ENCODE results near the gene APPL1. TPM values are rescaled to one million over a fixed set of nuclear protein-coding genes. Genes with fewer than 3 reads are reported as not detected.

Gene APPL1
- total RNA-seq, 1 donor from 2014 or later, result 34.1 TPM

DNA sequence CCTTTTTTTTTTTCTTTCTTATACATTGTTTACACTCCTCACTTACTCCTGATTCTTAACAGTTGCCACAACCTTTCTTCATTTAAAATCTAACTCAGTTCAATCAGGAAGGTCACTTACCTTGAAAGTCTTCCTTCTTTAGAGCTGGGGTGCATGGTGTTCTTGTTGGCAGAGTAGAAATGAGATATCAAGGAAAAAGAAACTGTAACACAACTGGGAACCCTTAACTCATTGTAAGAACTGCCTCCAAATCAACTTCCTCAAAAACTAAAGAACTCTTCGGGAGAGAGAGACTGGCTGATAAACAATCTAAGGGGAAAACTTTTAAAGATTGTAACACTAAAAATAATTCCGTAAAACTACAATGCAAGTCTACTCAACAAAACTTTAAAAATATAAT lies 1.4 kb upstream of the APPL1 start:
- TF ChIP-seq, protein P1, sequence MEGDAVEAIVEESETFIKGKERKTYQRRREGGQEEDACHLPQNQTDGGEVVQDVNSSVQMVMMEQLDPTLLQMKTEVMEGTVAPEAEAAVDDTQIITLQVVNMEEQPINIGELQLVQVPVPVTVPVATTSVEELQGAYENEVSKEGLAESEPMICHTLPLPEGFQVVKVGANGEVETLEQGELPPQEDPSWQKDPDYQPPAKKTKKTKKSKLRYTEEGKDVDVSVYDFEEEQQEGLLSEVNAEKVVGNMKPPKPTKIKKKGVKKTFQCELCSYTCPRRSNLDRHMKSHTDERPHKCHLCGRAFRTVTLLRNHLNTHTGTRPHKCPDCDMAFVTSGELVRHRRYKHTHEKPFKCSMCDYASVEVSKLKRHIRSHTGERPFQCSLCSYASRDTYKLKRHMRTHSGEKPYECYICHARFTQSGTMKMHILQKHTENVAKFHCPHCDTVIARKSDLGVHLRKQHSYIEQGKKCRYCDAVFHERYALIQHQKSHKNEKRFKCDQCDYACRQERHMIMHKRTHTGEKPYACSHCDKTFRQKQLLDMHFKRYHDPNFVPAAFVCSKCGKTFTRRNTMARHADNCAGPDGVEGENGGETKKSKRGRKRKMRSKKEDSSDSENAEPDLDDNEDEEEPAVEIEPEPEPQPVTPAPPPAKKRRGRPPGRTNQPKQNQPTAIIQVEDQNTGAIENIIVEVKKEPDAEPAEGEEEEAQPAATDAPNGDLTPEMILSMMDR (IDR thresholded peaks at IDR 0.05), result no peak
- H3K4me1 Mint-ChIP-seq (ENCODE audit: low read depth), result peaks cover 32% of the 10 kb centered on the region
- no peaks in the 10 kb centered on the region for H3K27me3 Mint-ChIP-seq (ENCODE audit: low read depth)
- H3K36me3 Mint-ChIP-seq (ENCODE audit: low read depth), result no peaks in the 10 kb centered on the region
- H3K4me3 Mint-ChIP-seq (ENCODE audit: unreplicated experiment), result no peak overlapping the region
- no peak for DNase-seq (ENCODE audit: low spot score)
- H3K27ac Mint-ChIP-seq (ENCODE audit: unreplicated experiment), result no peak overlapping the region
- H3K9me3 Mint-ChIP-seq (ENCODE audit: low read depth), result no peaks in the 10 kb centered on the region

DNA sequence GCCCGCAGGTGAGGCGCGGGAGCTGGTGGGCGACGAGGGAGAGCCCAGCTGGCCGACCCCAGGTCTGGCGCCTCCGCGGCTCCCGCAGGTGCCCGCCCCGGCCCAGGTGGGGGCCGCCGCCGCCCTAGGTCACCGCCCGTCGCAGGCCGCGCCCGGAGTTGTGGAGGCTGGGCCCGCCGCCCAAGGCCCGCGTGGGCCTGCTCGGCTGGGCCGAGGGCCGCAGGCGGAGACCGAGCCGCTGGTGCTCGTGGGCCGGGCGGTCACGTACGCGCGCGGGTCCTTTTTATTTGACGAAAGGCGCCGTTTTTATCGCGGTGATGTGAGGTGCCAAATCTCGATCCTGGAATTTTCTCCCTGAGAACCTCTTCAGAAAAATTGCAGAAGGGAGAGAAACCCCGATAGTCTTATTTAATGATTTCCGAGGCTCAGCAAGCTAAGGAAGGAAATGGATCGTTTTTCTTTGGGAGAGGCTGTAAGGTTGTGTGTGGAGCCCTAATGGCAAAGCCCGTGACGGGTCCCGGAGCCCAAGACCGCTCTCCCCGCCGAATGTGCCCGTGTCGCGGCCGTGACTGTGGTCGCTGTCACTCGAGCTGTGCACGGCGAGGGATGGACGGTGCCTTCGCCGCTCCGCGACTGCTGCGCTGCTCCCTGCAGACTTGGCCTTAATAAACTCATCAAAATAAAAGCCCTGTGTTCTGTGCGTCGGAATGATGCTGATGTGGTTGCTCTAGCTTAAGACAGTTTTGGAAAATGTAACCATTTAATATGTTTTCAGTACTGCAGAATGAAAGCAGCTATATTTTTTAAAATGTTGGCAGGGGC lies 612 bp downstream of the APPL1 start:
- Mint-ChIP-seq H3K27me3 (ENCODE audit: low read depth) (no peaks in the 10 kb centered on the region), H3K4me1 (ENCODE audit: low read depth) (peaks cover 32% of the 10 kb centered on the region), H3K36me3 (ENCODE audit: low read depth) (no peaks in the 10 kb centered on the region), H3K4me3 (ENCODE audit: unreplicated experiment) (peak overlapping the region; percentile 89), H3K27ac (ENCODE audit: unreplicated experiment) (peak overlapping the region; percentile 94), H3K9me3 (ENCODE audit: low read depth) (no peaks in the 10 kb centered on the region)
- DNase-seq (ENCODE audit: low spot score), result no peak
- TF ChIP-seq, protein P1 (IDR thresholded peaks at IDR 0.05), result no peak

DNA sequence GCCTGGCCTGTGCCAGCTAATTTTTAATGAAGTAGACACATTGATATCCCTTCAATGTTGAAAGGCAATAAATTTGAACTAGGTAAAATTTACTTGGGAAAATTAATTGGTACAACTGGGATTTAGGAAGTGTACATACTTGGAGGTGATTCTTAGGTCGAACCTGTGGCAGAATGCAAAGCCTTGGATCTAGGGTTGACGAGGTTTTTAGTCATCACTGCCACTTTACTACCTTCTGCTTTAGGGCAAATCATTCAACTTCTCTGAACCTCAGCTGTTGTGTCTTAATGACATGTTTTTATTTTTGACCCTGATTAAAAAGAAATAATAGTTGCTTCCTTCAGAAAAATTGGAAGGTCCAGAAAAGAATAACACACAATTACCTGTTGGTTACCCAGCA lies 2.5 kb downstream of the APPL1 start:
- Mint-ChIP-seq H3K27me3 (ENCODE audit: low read depth) (no peaks in the 10 kb centered on the region), H3K4me3 (ENCODE audit: unreplicated experiment) (peak overlapping the region; percentile 89), H3K36me3 (ENCODE audit: low read depth) (no peaks in the 10 kb centered on the region), H3K4me1 (ENCODE audit: low read depth) (peaks cover 40% of the 10 kb centered on the region), H3K27ac (ENCODE audit: unreplicated experiment) (peak overlapping the region; percentile 94), H3K9me3 (ENCODE audit: low read depth) (no peaks in the 10 kb centered on the region)
- no peak for DNase-seq (ENCODE audit: low spot score)
- TF ChIP-seq, protein P1 (IDR thresholded peaks at IDR 0.05), result no peak

- H3K36me3 Mint-ChIP-seq (ENCODE audit: low read depth), result peaks cover 5% of the 10 kb centered on the region
- no peaks in the 10 kb centered on the region for H3K9me3 Mint-ChIP-seq (ENCODE audit: low read depth)
- H3K27ac Mint-ChIP-seq (ENCODE audit: unreplicated experiment), result no peak overlapping the region
- TF ChIP-seq, protein P1 (IDR thresholded peaks at IDR 0.05), result no peak
- peaks cover 26% of the 10 kb centered on the region for H3K4me1 Mint-ChIP-seq (ENCODE audit: low read depth)
- H3K27me3 Mint-ChIP-seq (ENCODE audit: low read depth), result no peaks in the 10 kb centered on the region
- DNase-seq (ENCODE audit: low spot score), result no peak
- no peak overlapping the region for H3K4me3 Mint-ChIP-seq (ENCODE audit: unreplicated experiment)
These were observed 6.3 kb downstream of the APPL1 start for GRCh38 chr3:57233799-57234198.

DNA sequence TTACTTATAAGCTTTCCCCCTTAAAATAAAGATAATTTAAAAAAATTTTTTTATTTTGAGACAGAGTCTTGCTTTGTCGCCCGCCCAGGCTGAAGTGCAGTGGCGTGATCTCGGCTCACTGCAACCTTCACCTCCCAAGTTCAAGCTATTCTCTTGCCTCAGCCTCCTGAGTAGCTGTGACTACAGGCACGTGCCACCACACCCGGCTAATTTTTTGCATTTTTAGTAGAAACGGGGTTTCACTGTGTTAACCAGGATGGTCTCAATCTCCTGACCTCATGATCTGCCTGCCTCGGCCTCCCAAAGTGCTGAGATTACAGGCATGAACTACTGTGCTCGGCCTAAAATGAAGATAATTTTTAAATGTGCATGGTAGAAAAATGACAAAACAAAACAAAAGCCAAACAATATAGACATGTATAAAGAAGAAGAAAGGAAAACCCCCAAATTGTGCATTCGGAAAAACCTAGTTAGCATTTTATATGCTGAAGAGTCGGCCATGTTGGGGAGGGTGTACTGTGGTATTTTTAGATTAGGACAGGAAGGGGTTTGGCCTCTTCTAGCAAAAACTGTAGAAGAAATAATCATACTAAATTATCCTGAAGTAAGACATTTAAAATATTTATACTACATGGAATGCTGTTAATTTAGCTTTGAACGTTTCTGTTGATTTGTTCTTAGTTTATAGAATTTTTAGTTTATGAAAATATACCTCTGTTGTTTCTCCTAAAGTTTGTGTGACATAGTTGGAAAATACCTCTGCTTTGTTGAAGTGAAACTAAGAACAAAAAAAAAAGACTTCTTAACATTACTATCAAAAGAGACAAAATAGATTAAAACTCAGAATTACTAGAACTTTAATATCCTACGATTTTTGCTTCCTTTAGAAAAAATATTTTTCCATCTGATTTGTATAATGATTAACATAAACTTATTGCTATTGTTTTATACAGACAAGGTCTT lies 7.4 kb downstream of the APPL1 start:
- Mint-ChIP-seq H3K27me3 (ENCODE audit: low read depth) (no peaks in the 10 kb centered on the region), H3K27ac (ENCODE audit: unreplicated experiment) (no peak overlapping the region), H3K9me3 (ENCODE audit: low read depth) (no peaks in the 10 kb centered on the region), H3K4me3 (ENCODE audit: unreplicated experiment) (no peak overlapping the region), H3K36me3 (ENCODE audit: low read depth) (peaks cover 11% of the 10 kb centered on the region), H3K4me1 (ENCODE audit: low read depth) (peaks cover 15% of the 10 kb centered on the region)
- DNase-seq (ENCODE audit: low spot score), result no peak
- TF ChIP-seq, protein P1 (IDR thresholded peaks at IDR 0.05), result no peak
